MCF 10A (cell line): ENCODE results near the gene TRMT11. TPM values are rescaled to one million over a fixed set of nuclear protein-coding genes. Genes with fewer than 3 reads are reported as not detected.
A peak's percentile ranks its signal among the peaks of the same experiment; 100 is the strongest.

ENCODE experiments used
- BruUV-seq: library from RNA; stranded (reverse); fragments of 400-500 nt; replicated peaks from 2 replicates; lab custom pipeline; 2021; lab: Mats Ljungman, UMichigan
- CTCF ChIA-PET: fragments of 300-600 bp; sonication (Branson Sonifier 250); formaldehyde crosslinking; extraction: SDS; loops from one replicate; lab custom pipeline; 2021; ENCODE audit warnings: antibody characterized with exemption, inconsistent platforms; lab: Yijun Ruan, JAX
- POLR2A ChIA-PET: fragments of 300-600, 350-650 bp; sonication (Branson Sonifier 250); formaldehyde crosslinking; extraction: SDS; loops from one replicate; lab custom pipeline; 2020; ENCODE audit warnings: antibody characterized with exemption, inconsistent platforms; lab: Yijun Ruan, JAX
- DNase-seq: peaks from one replicate; pipeline ENCODE4 v3.0.0-alpha.2; 2018; ENCODE audit not compliant: unreplicated experiment
- H3K27ac Mint-ChIP-seq: one replicate; pipeline ENCODE4 v1.8.0; 2022; ENCODE audit warnings: mild to moderate bottlenecking, low read depth, mixed read lengths; ENCODE audit not compliant: unreplicated experiment
- H3K27me3 Mint-ChIP-seq: one replicate; pipeline ENCODE4 v1.8.0; 2022; ENCODE audit warnings: mixed read lengths; ENCODE audit not compliant: insufficient read depth, unreplicated experiment
- H3K36me3 Mint-ChIP-seq: one replicate; pipeline ENCODE4 v1.8.0; 2022; ENCODE audit warnings: mild to moderate bottlenecking, moderate library complexity, mixed read lengths; ENCODE audit not compliant: insufficient read depth, unreplicated experiment
- H3K4me1 Mint-ChIP-seq: one replicate; pipeline ENCODE4 v1.8.0; 2022; ENCODE audit warnings: mixed read lengths; ENCODE audit not compliant: insufficient read depth, unreplicated experiment
- H3K4me3 Mint-ChIP-seq: one replicate; pipeline ENCODE4 v1.8.0; 2022; ENCODE audit warnings: mild to moderate bottlenecking, moderate library complexity, mixed read lengths; ENCODE audit not compliant: unreplicated experiment
- H3K9me3 Mint-ChIP-seq: one replicate; pipeline ENCODE4 v1.8.0; 2022; ENCODE audit warnings: mixed read lengths; ENCODE audit not compliant: unreplicated experiment
- CTCF ChIP-seq: fragments of 200-600 bp; IDR thresholded peaks from one replicate; pipeline ENCODE4 v1.8.0; 2022; ENCODE audit warnings: antibody characterized with exemption, mild to moderate bottlenecking; ENCODE audit not compliant: unreplicated experiment
- intact Hi-C: fragments of 100-400 bp; cut with micrococcal nuclease; formaldehyde crosslinking; loops from 2 replicates; pipeline ENCODE4 v1.14.1; 2022
- total RNA-seq: library from RNA; stranded (reverse); gene quantifications from 2 replicates; pipeline ENCODE4 v1.2.3, GENCODE V29; 2022

Gene TRMT11
- total RNA-seq, 1 experiment from 2014 or later: 32.5 TPM

DNA sequence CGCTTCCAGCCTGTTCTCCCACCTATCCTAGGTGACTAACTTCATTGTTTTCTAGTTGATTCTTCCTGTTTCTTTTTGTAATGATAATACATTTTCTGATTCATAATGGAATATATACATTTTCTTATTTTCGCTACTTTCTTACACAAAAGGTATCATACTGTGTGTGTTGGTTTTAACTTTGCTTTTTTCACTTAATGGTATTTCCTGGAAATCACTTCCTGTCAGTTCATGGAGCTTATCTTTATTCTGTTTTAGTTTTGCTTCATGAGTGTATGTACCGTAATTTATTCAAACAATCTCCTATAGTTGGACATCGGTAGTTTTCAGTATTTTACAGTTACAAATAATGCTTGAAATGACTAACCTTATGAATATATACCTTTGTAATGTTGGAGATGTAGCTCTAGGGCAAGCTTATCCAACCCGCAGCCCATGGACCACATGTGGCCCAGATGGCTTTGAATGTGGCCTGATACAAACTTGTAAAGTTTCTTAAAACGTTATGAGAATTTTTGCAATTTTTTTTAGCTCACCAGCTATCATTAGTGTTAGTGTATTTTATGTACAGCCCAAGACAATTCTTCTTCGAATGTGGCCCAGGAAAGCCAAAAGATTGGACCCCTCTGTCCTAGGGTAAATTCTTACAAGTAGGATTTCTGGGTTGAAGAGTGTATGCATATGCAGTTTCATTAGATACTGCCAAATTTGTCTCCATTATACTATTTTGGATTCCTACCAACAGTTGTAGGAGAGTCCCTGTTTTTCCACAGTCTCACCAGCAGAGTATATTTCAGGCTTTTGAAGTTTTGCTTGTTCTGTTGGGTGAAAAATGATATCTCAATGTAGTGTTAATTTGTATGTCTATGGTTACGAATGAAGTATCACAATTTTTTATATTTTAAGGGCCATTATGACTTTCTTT lies 16.7 kb downstream of the TRMT11 start:
- ChIA-PET CTCF (interaction anchor here (0.6 to 5.0 kb wide), 5 partner anchors 8 to 1337 kb away, joined by 3 to 38 read pairs (median 3); no protein-coding TSS in a partner anchor), POLR2A (no interaction called here)
- TF ChIP-seq CTCF: no peak
- Mint-ChIP-seq H3K36me3 (peaks cover 64% of the 10 kb centered on the region), H3K4me3 (no peak overlapping the region), H3K4me1 (no peaks in the 10 kb centered on the region), H3K27me3 (no peaks in the 10 kb centered on the region), H3K27ac (no peak overlapping the region), H3K9me3 (no peaks in the 10 kb centered on the region)
- BruUV-seq: no TSS peak
- intact Hi-C loops: no loop called here
- no peak for DNase-seq

DNA sequence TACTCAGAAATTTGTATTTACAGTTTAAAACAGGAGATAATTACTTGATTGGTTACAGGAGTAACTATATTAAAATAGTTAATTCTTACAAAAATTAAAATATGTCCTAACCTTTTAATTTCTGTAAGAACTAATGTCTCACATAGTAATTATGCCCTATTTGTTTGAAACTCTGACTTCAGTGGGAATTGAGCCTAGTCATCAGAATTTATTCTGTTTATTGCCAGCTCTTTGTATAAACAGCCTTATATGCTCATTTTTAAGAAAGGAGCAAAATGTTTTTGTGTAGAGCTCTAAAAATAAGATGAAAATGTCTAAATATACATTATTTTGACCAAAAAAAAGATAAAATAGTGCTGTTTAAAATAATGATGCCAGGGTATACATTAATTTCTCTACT lies 21.5 kb downstream of the TRMT11 start:
- Mint-ChIP-seq H3K27ac (no peak overlapping the region), H3K27me3 (no peaks in the 10 kb centered on the region), H3K4me1 (no peaks in the 10 kb centered on the region), H3K9me3 (no peaks in the 10 kb centered on the region), H3K4me3 (no peak overlapping the region), H3K36me3 (peaks cover 41% of the 10 kb centered on the region)
- ChIA-PET CTCF (no interaction called here), POLR2A (interaction anchor here (0.7 kb wide), 1 partner anchor 8 kb away, joined by 3 read pairs; no protein-coding TSS in a partner anchor)
- intact Hi-C loops: no loop called here
- DNase-seq: no peak
- TF ChIP-seq CTCF: no peak
- BruUV-seq: no TSS peak

GRCh38 chr6:126010040-126010439 lies 23.7 kb downstream of the TRMT11 start:
- POLR2A ChIA-PET: no interaction called here
- Mint-ChIP-seq H3K36me3 (peaks cover 40% of the 10 kb centered on the region), H3K4me3 (no peak overlapping the region), H3K9me3 (no peaks in the 10 kb centered on the region), H3K27ac (peak overlapping the region; percentile 57), H3K4me1 (no peaks in the 10 kb centered on the region), H3K27me3 (no peaks in the 10 kb centered on the region)
- TF ChIP-seq CTCF: no peak
- CTCF ChIA-PET: interaction anchor here (0.5 to 4.5 kb wide), 3 partner anchors 15 to 570 kb away, joined by 3 to 25 read pairs (median 3); no protein-coding TSS in a partner anchor
- no TSS peak for BruUV-seq
- DNase-seq: no peak
- intact Hi-C loops: no loop called here

DNA sequence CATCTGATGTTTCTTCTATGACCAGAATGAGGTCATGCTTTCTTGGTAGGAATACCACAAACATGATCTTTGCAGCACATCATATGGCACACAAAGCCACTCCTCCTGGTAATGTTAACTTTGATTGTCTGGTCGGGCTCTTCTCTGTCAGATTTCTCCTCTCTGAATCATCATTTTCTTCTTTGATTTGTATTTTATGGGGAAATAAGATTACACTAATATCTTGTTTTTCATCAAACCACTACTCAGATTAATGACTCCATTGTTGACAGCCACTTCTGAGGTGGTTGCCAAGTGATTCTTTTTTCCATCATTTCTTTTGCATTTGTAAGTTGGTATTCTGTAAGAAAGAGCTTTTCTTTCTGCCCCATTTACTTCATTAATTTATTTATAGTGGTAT lies 29.5 kb downstream of the TRMT11 start:
- H3K4me3 Mint-ChIP-seq: no peak overlapping the region
- intact Hi-C loops: no loop called here

More for the DNA sequence above, 29.5 kb downstream of the TRMT11 start:
- no peak for TF ChIP-seq CTCF
- BruUV-seq: no TSS peak
- DNase-seq: no peak
- ChIA-PET CTCF (no interaction called here), POLR2A (no interaction called here)
- H3K27me3 Mint-ChIP-seq: no peaks in the 10 kb centered on the region
- peaks cover 87% of the 10 kb centered on the region for H3K36me3 Mint-ChIP-seq
- H3K4me1 Mint-ChIP-seq: peaks cover 6% of the 10 kb centered on the region
- no peaks in the 10 kb centered on the region for H3K9me3 Mint-ChIP-seq
- no peak overlapping the region for H3K27ac Mint-ChIP-seq
